Neural progenitor cell (in vitro differentiated cells): ENCODE measurements around the gene LPIN1.

Experiments used
- CTCF ChIP-seq: fragments of 200-600 bp; sonication (generic); IDR thresholded peaks from 2 replicates; pipeline ENCODE4 v1.5.1; 2017; ENCODE audit warnings: antibody characterized with exemption, mild to moderate bottlenecking
- EZH2 ChIP-seq: fragments of 200-600 bp; sonication (generic); IDR thresholded peaks from 2 replicates; pipeline ENCODE4 v1.6.1; 2017; ENCODE audit warnings: antibody characterized with exemption, mild to moderate bottlenecking, moderate library complexity

GRCh38 chr2:11701206-11701605, 45.2 kb upstream of the LPIN1 start:
- TF ChIP-seq CTCF: no peak
- no peak for TF ChIP-seq EZH2
